BLaER1 treated with 17β-estradiol and CSF1 and Interleukin-3, amounts not matched to agents 10 nM and 100 nM (cell line): ENCODE results near the gene LYPLA2.
"Not testable (repeated sequence)": the region's sequence is repeated elsewhere in the genome, so short reads cannot be mapped to it uniquely, and the experiment has no call there.

Experiments used
- H3K27ac ChIP-seq, 11 experiments: shearing (Covaris generic); formaldehyde crosslinking; 2 replicates each; pipeline ENCODE4 v1.8.1; 2022
- H3K27me3 ChIP-seq, 11 experiments: shearing (Covaris generic); formaldehyde crosslinking; 2 replicates each; pipeline ENCODE4 v1.8.1; 2022
- H3K36me3 ChIP-seq, 11 experiments: shearing (Covaris generic); formaldehyde crosslinking; 2 replicates each; pipeline ENCODE4 v1.8.1; 2022
- H3K4me1 ChIP-seq, 10 experiments: shearing (Covaris generic); formaldehyde crosslinking; 2 replicates each; pipeline ENCODE4 v1.8.1; 2022
- H3K4me2 ChIP-seq, 11 experiments: shearing (Covaris generic); formaldehyde crosslinking; 2 replicates each; pipeline ENCODE4 v1.8.1; 2022
- H3K4me3 ChIP-seq, 10 experiments: shearing (Covaris generic); formaldehyde crosslinking; 2 replicates each; pipeline ENCODE4 v1.8.1; 2022
- H3K9ac ChIP-seq, 11 experiments: shearing (Covaris generic); formaldehyde crosslinking; 2 replicates each; pipeline ENCODE4 v1.8.1; 2022
- H3K9me3 ChIP-seq, 11 experiments: shearing (Covaris generic); formaldehyde crosslinking; replicated peaks in 1 of 11; 2 replicates each; pipeline ENCODE4 v1.8.1; 2022
- H4K20me1 ChIP-seq, 11 experiments: shearing (Covaris generic); formaldehyde crosslinking; 2 replicates each; pipeline ENCODE4 v1.8.1; 2022
- Cebpa-rat ChIP-seq, 11 experiments: shearing (Covaris generic); IDR thresholded peaks; 2 replicates each; pipeline ENCODE4 v1.8.1; 2022

LYPLA2 gene

GRCh38 chr1:23774174-23774880 is 16.6 kb upstream of the LYPLA2 start:
- H3K9me3 ChIP-seq = no peaks in the 10 kb centered on the region

DNA sequence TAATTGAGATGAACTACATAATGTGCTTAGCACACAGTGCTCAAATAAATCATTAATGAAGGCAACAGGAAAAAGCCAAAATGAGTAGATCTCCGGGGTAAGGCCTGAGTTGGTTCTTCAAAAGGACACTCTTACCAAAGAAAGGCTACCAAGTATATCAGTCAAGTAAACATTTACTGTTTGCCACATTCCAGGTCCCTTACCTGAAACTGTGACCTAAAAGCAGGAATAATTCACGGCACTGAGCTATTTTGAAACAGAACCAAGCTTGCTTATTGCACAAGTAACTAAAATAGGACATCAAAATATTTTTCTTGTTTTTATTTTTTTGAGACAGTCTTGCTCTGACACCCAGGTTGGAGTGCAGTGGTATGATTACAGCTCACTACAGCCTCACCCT is 14.7 kb upstream of the LYPLA2 start:
- peak overlapping the region in 8 of 11 experiments; percentile 11 to 97 (median 42); a peak in 9 of 22 replicates for H3K9ac ChIP-seq
- no peak overlapping the region for H3K4me3 ChIP-seq
- no peak overlapping the region for H3K27ac ChIP-seq
- no peaks in the 10 kb centered on the region for H3K27me3 ChIP-seq
- peaks cover 31 to 53% (median 42%) of the 10 kb centered on the region in 10 experiments for H3K4me1 ChIP-seq
- no peaks in the 10 kb centered on the region for H3K9me3 ChIP-seq
- peaks cover 9 to 25% (median 18%) of the 10 kb centered on the region in 11 experiments; a peak in 20 of 22 replicates for H3K36me3 ChIP-seq
- 0 out of 22 replicates have a peak overlapping the region, but pooled peaks of 3 of the 11 experiments have one; percentile 87 to 97 (median 96) for H3K4me2 ChIP-seq
- peaks cover 0 to 27% (median 14%) of the 10 kb centered on the region in 11 experiments; a peak in 19 of 22 replicates for H4K20me1 ChIP-seq
- no peak for TF ChIP-seq Cebpa-rat (IDR thresholded peaks at IDR 0.05)

More at GRCh38 chr1:23774174-23774880, 16.6 kb upstream of the LYPLA2 start:
- peaks cover 0 to 10% (median 7%) of the 10 kb centered on the region in 11 experiments; a peak in 18 of 22 replicates for H4K20me1 ChIP-seq
- no peak for TF ChIP-seq Cebpa-rat (IDR thresholded peaks at IDR 0.05)
- peak overlapping the region in 1 of 11 experiments; percentile 29; a peak in 1 of 22 replicates for H3K9ac ChIP-seq
- no peak overlapping the region for H3K27ac ChIP-seq
- peaks cover 16 to 44% (median 31%) of the 10 kb centered on the region in 10 experiments for H3K4me1 ChIP-seq
- H3K27me3 ChIP-seq = no peaks in the 10 kb centered on the region
- peak overlapping the region in 1 of 11 experiments; percentile 26; a peak in 1 of 22 replicates for H3K4me2 ChIP-seq
- no peak overlapping the region for H3K4me3 ChIP-seq
- H3K36me3 ChIP-seq = peaks cover 0 to 18% (median 9%) of the 10 kb centered on the region in 11 experiments; a peak in 9 of 22 replicates

- Histone ChIP-seq H3K9ac (peak within 1 kb of the TSS; percentile 86 to 97 (median 92)), H3K27ac (peak within 1 kb of the TSS; percentile 70 to 89 (median 82); a peak in 21 of 22 replicates), H4K20me1 (peaks cover 0 to 45% (median 18%) of the 10 kb centered on the region in 11 experiments; a peak in 19 of 22 replicates), H3K4me2 (peak within 1 kb of the TSS; percentile 87 to 100 (median 97)), H3K4me3 (peak within 1 kb of the TSS; percentile 72 to 92 (median 84)), H3K4me1 (peaks cover 26 to 52% (median 39%) of the 10 kb centered on the region in 10 experiments), H3K27me3 (no peaks in the 10 kb centered on the region), H3K9me3 (no peaks in the 10 kb centered on the region), H3K36me3 (peaks cover 23 to 37% (median 35%) of the 10 kb centered on the region in 11 experiments; a peak in 21 of 22 replicates)
- no peak for TF ChIP-seq Cebpa-rat (IDR thresholded peaks at IDR 0.05)
Observed at GRCh38 chr1:23777979-23778814, 12.7 kb upstream of the LYPLA2 start, which contains the start of gene PITHD1. TSS of gene PITHD1 (plus strand) at chr1:23778418. CDS start at chr1:23778516, 98 bp downstream.

- H3K27ac ChIP-seq = peak overlapping the region in 5 of 11 experiments; percentile 2 to 78 (median 72); a peak in 6 of 22 replicates
- TF ChIP-seq Cebpa-rat (IDR thresholded peaks at IDR 0.05) = no peak
- H3K36me3 ChIP-seq = peaks cover 32 to 54% (median 51%) of the 10 kb centered on the region in 11 experiments
Observed at GRCh38 chr1:23779826-23780371, 11.0 kb upstream of the LYPLA2 start.

GRCh38 chr1:23783141-23783540 is 7.8 kb upstream of the LYPLA2 start:
- H3K9ac ChIP-seq, H3K4me2 ChIP-seq, H3K4me3 ChIP-seq, H3K9me3 ChIP-seq, H3K27ac ChIP-seq, H3K27me3 ChIP-seq: not testable (repeated sequence)
- H3K4me1 ChIP-seq = peaks cover 15 to 68% (median 17%) of the 10 kb centered on the region in 10 experiments
- H4K20me1 ChIP-seq = peaks cover 0 to 72% (median 18%) of the 10 kb centered on the region in 11 experiments; a peak in 20 of 22 replicates
- H3K36me3 ChIP-seq = peaks cover 59 to 87% (median 83%) of the 10 kb centered on the region in 11 experiments

More at GRCh38 chr1:23779826-23780371, 11.0 kb upstream of the LYPLA2 start:
- peaks cover 25 to 67% (median 31%) of the 10 kb centered on the region in 10 experiments for H3K4me1 ChIP-seq
- peaks cover 0 to 62% (median 18%) of the 10 kb centered on the region in 11 experiments; a peak in 20 of 22 replicates for H4K20me1 ChIP-seq
- H3K9ac ChIP-seq = peak overlapping the region; percentile 86 to 97 (median 92); a peak in 20 of 22 replicates
- peak overlapping the region; percentile 82 to 100 (median 97) for H3K4me2 ChIP-seq
- H3K9me3 ChIP-seq = no peaks in the 10 kb centered on the region
- H3K27me3 ChIP-seq = no peaks in the 10 kb centered on the region
- peak overlapping the region; percentile 72 to 92 (median 84); a peak in 14 of 20 replicates for H3K4me3 ChIP-seq

- peak overlapping the region in 2 of 11 experiments; percentile 70 to 81; a peak in 4 of 22 replicates for H3K4me2 ChIP-seq
- no peak overlapping the region for H3K4me3 ChIP-seq
- H3K27me3 ChIP-seq = no peaks in the 10 kb centered on the region
- peaks cover 0 to 59% (median 7%) of the 10 kb centered on the region in 11 experiments; a peak in 12 of 22 replicates for H4K20me1 ChIP-seq
- H3K9ac ChIP-seq = peak overlapping the region in 3 of 11 experiments; percentile 18 to 70 (median 27); a peak in 3 of 22 replicates
- peaks cover 66 to 96% (median 90%) of the 10 kb centered on the region in 11 experiments for H3K36me3 ChIP-seq
- no peaks in the 10 kb centered on the region for H3K9me3 ChIP-seq
- peak overlapping the region in 3 of 11 experiments; percentile 46 to 78 (median 48); a peak in 6 of 22 replicates for H3K27ac ChIP-seq
- peaks cover 4 to 76% (median 9%) of the 10 kb centered on the region in 10 experiments; a peak in 19 of 20 replicates for H3K4me1 ChIP-seq
- TF ChIP-seq Cebpa-rat (IDR thresholded peaks at IDR 0.05) = no peak
Observed at GRCh38 chr1:23784846-23785245, 6.1 kb upstream of the LYPLA2 start.

GRCh38 chr1:23787701-23788100 is 3.2 kb upstream of the LYPLA2 start:
- H3K9me3 ChIP-seq = no peaks in the 10 kb centered on the region
- no peak overlapping the region for H3K27ac ChIP-seq
- no peak for TF ChIP-seq Cebpa-rat (IDR thresholded peaks at IDR 0.05)
- no peak overlapping the region for H3K4me2 ChIP-seq
- H4K20me1 ChIP-seq = peaks cover 0 to 37% (median 7%) of the 10 kb centered on the region in 11 experiments; a peak in 14 of 22 replicates
- H3K9ac ChIP-seq = no peak overlapping the region; a peak in 1 of 22 replicates
- H3K4me1 ChIP-seq = peaks cover 13 to 64% (median 20%) of the 10 kb centered on the region in 10 experiments
- H3K36me3 ChIP-seq = peaks cover 43 to 67% (median 63%) of the 10 kb centered on the region in 11 experiments
- no peak overlapping the region for H3K4me3 ChIP-seq
- no peaks in the 10 kb centered on the region for H3K27me3 ChIP-seq

DNA sequence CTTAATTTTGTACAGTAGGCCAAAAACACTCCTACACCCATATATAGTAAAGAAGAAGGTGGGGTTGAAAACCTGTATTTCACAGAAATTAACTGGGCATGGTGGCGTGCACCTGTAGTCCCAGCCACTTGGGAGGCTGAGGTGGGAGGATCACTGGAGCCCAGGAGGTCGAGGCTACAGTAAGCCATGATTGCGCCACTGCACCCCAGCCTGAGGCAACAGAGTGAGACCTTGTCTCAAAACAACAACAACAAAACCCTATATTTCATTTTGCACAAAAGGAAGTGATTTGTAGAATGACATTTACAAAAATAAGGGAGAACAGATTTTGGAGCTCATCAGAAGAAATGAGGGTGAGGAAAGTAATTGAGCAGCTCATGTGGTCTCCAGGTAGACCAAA is 2.2 kb upstream of the LYPLA2 start:
- H3K36me3 ChIP-seq = peaks cover 47 to 67% (median 65%) of the 10 kb centered on the region in 11 experiments
- no peaks in the 10 kb centered on the region for H3K27me3 ChIP-seq
- H3K4me2 ChIP-seq = peak overlapping the region in 2 of 11 experiments; percentile 86 to 99; a peak in 2 of 22 replicates

More for the DNA sequence above, 2.2 kb upstream of the LYPLA2 start:
- Histone ChIP-seq H4K20me1 (peaks cover 0 to 40% (median 17%) of the 10 kb centered on the region in 11 experiments; a peak in 16 of 22 replicates), H3K9me3 (no peaks in the 10 kb centered on the region), H3K9ac (no peak overlapping the region), H3K4me1 (peaks cover 23 to 70% (median 30%) of the 10 kb centered on the region in 10 experiments), H3K27ac (0 out of 22 replicates have a peak overlapping the region, but pooled peaks of 1 of the 11 experiments have one; percentile 66), H3K4me3 (no peak overlapping the region)
- no peak for TF ChIP-seq Cebpa-rat (IDR thresholded peaks at IDR 0.05)
